Sigmoid colon (tissue), 3 donors: ENCODE data around the gene TMEM145.

Source experiments
- POLR2A ChIP-seq, 2 donors: fragments of 450-650 bp; IDR thresholded peaks; one replicate each; pipeline ENCODE4 v1.6.1; 2016; ENCODE audit warnings: antibody characterized with exemption in 2 of 2, mild to moderate bottlenecking in 2 of 2, moderate library complexity in 2 of 2
- TF ChIP-seq, protein P1 (sequence below), 4 experiments: fragments of 450-650 bp in 3 of 4; fragments of 200-600 bp in 1 of 4; IDR thresholded peaks; one replicate each; pipeline ENCODE4 v1.5.1; 2016 to 2019; ENCODE audit warnings: antibody characterized with exemption in 4 of 4, mild to moderate bottlenecking in 3 of 4, moderate library complexity in 2 of 4

DNA sequence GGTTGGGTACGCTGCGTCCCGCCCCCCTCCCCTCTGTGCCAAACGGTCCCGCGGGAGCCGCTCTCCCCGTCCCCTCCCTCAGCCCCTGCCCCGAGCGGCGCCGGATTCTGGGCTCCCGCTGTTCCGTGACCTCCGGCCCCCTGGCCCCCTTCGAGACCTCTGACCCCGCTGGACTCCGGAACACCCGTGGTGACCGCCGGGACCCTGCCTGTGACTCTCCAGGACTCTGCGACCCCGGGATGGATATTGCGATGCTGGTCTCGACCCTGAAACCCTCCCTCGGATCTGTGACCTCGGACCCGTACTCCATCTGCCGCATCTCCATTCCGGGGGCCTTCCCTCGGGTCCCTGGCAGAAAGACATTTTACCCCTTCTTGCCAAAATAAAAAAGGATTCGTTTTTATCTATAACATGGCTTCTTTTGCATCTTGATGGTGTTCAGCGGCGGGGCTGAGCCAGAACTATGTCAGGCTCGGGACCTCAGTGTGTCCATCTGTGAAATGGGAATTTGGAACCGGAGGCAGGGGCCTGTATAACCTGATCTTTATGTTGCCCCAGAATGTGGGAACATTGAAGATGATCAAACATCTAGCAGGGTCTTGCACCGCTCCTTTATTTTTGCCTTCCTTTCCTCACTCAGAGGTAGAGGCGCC is 11.7 kb downstream of the TMEM145 start:
- TF ChIP-seq, protein P1, sequence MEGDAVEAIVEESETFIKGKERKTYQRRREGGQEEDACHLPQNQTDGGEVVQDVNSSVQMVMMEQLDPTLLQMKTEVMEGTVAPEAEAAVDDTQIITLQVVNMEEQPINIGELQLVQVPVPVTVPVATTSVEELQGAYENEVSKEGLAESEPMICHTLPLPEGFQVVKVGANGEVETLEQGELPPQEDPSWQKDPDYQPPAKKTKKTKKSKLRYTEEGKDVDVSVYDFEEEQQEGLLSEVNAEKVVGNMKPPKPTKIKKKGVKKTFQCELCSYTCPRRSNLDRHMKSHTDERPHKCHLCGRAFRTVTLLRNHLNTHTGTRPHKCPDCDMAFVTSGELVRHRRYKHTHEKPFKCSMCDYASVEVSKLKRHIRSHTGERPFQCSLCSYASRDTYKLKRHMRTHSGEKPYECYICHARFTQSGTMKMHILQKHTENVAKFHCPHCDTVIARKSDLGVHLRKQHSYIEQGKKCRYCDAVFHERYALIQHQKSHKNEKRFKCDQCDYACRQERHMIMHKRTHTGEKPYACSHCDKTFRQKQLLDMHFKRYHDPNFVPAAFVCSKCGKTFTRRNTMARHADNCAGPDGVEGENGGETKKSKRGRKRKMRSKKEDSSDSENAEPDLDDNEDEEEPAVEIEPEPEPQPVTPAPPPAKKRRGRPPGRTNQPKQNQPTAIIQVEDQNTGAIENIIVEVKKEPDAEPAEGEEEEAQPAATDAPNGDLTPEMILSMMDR (IDR thresholded peaks at IDR 0.05) = peak in 3 of 4 experiments; percentile 76 to 86 (median 86)
- no peak for TF ChIP-seq POLR2A (IDR thresholded peaks at IDR 0.05)
